Measurements from ENCODE around the gene PNCK. TPM values are rescaled to one million over a fixed set of nuclear protein-coding genes. Genes with fewer than 3 reads are reported as not detected.

Gene PNCK
- total and polyA plus RNA-seq, 7 experiments from 2014 or later = 0.35 to 1.1 (median 0.58) TPM; not detected in 4

Other genes starting within 250 kb of the PNCK start
- gene TREX2, start 227.8 kb downstream of the PNCK start, total RNA-seq = 1 to 10 TPM; 2.7 to 5.5 (median 3.5) TPM
- gene TREX2, start 227.8 kb downstream of the PNCK start, polyA plus RNA-seq = 1 to 10 TPM in 1 of 2 donors, under 1 TPM in 1; 0.25 to 1.6 TPM
- gene HAUS7, start 203.2 kb downstream of the PNCK start, total RNA-seq = 10 to 100 TPM; 23.2 to 44.8 (median 31.4) TPM
- gene HAUS7, start 203.2 kb downstream of the PNCK start, polyA plus RNA-seq = 10 to 100 TPM; 20.7 to 28.4 TPM
- gene BGN, start 178.8 kb downstream of the PNCK start, total RNA-seq = not detected
- not detected for gene BGN, start 178.8 kb downstream of the PNCK start, polyA plus RNA-seq
- gene ATP2B3, start 156.2 kb downstream of the PNCK start, total RNA-seq = not detected
- gene ATP2B3, start 156.2 kb downstream of the PNCK start, polyA plus RNA-seq = not detected
- gene CCNQ, start 74.7 kb downstream of the PNCK start, total RNA-seq = 10 to 100 TPM; 13.7 to 27.6 (median 21.0) TPM
- 10 to 100 TPM; 33.9 to 42.0 TPM for gene CCNQ, start 74.7 kb downstream of the PNCK start, polyA plus RNA-seq
- gene DUSP9, start 26.6 kb downstream of the PNCK start, total RNA-seq = not detected
- gene DUSP9, start 26.6 kb downstream of the PNCK start, polyA plus RNA-seq = not detected
- 1 to 10 TPM in 2 of 5 experiments, under 1 TPM in 3; 0.14 to 2.6 (median 0.84) TPM for gene SLC6A8, start 14.1 kb upstream of the PNCK start, total RNA-seq
- under 1 TPM in 1 of 2 donors, not detected in 1; 0.10 TPM for gene SLC6A8, start 14.1 kb upstream of the PNCK start, polyA plus RNA-seq
- gene BCAP31, start 50.6 kb upstream of the PNCK start, total RNA-seq = 100 to 1,000 TPM in 4 of 5 experiments, 10 to 100 TPM in 1; 80.2 to 153 (median 117) TPM
- gene BCAP31, start 50.6 kb upstream of the PNCK start, polyA plus RNA-seq = 100 to 1,000 TPM; 297 to 329 TPM
- 10 to 100 TPM in 3 of 5 experiments, 1 to 10 TPM in 2; 6.6 to 17.6 (median 10.2) TPM for gene ABCD1, start 51.0 kb upstream of the PNCK start, total RNA-seq
- 1 to 10 TPM; 2.1 to 3.7 TPM for gene ABCD1, start 51.0 kb upstream of the PNCK start, polyA plus RNA-seq
- gene PLXNB3, start 90.4 kb upstream of the PNCK start, total RNA-seq = 1 to 10 TPM in 1 of 5 experiments, under 1 TPM in 2, not detected in 2; 0.45 to 1.6 (median 0.68) TPM
- gene PLXNB3, start 90.4 kb upstream of the PNCK start, polyA plus RNA-seq = not detected
- not detected for gene SRPK3, start 107.2 kb upstream of the PNCK start, total RNA-seq
- gene SRPK3, start 107.2 kb upstream of the PNCK start, polyA plus RNA-seq = not detected
- gene IDH3G, start 120.6 kb upstream of the PNCK start, total RNA-seq = 10 to 100 TPM; 44.1 to 73.1 (median 57.0) TPM
- 100 to 1,000 TPM in 1 of 2 donors, 10 to 100 TPM in 1; 89.2 to 125 TPM for gene IDH3G, start 120.6 kb upstream of the PNCK start, polyA plus RNA-seq
- 100 to 1,000 TPM; 156 to 299 (median 168) TPM for gene SSR4, start 120.9 kb upstream of the PNCK start, total RNA-seq
- gene SSR4, start 120.9 kb upstream of the PNCK start, polyA plus RNA-seq = 100 to 1,000 TPM; 400 to 496 TPM
- 10 to 100 TPM in 2 of 5 experiments, under 1 TPM in 3; 0.32 to 29.0 (median 0.51) TPM for gene PDZD4, start 156.7 kb upstream of the PNCK start, total RNA-seq
- gene PDZD4, start 156.7 kb upstream of the PNCK start, polyA plus RNA-seq = under 1 TPM; 0.07 to 0.53 TPM
- 1 to 10 TPM in 3 of 5 experiments, under 1 TPM in 1, not detected in 1; 0.81 to 9.2 (median 1.3) TPM for gene L1CAM, start 212.4 kb upstream of the PNCK start, total RNA-seq
- under 1 TPM in 1 of 2 donors, not detected in 1; 0.16 TPM for gene L1CAM, start 212.4 kb upstream of the PNCK start, polyA plus RNA-seq
- gene AVPR2, start 230.9 kb upstream of the PNCK start, total RNA-seq = under 1 TPM in 1 of 5 experiments, not detected in 4; 0.29 TPM
- gene AVPR2, start 230.9 kb upstream of the PNCK start, polyA plus RNA-seq = not detected

All from naive thymus-derived CD4-positive, alpha-beta T cell (primary cell).